ENCODE data around the gene FXYD4. TPM values are rescaled to one million over a fixed set of nuclear protein-coding genes. Genes with fewer than 3 reads are reported as not detected.

Gene FXYD4
- total and polyA plus RNA-seq, 2 experiments from 2014 or later = not detected

GRCh38 chr10:43393606-43394360, 22.3 kb downstream of the FXYD4 start:
- peak overlapping the region; percentile 99; the same call in 1 of the 2 replicates for H3K4me3 ChIP-seq
- DNase-seq (ENCODE audit: low spot score) (no peak), ATAC-seq (no peak)
- Mint-ChIP-seq H3K27ac (no peak overlapping the region), H3K27me3 (ENCODE audit: insufficient read depth, low read depth, poor library complexity) (peaks cover 18% of the 10 kb centered on the region), H3K36me3 (ENCODE audit: low read depth) (peaks cover 86% of the 10 kb centered on the region), H3K9me3 (no peaks in the 10 kb centered on the region; the same call in 2 of the 3 replicates), H3K4me3 (peak overlapping the region; percentile 22; the same call in 2 of the 3 replicates), H3K4me1 (peaks cover 44% of the 10 kb centered on the region)
- H2AFZ ChIP-seq = no peak overlapping the region
- peaks cover 93% of the 10 kb centered on the region for H3K79me2 ChIP-seq (replicated peaks; ENCODE audit: insufficient read depth)
- peaks cover 64% of the 10 kb centered on the region for H4K20me1 ChIP-seq (replicated peaks; ENCODE audit: insufficient read depth)
- peak overlapping the region; percentile 97; the same call in 1 of the 2 replicates for H3K4me2 ChIP-seq
- H3K4me1 ChIP-seq (ENCODE audit: insufficient read depth) = peaks cover 30% of the 10 kb centered on the region
- peaks cover 61% of the 10 kb centered on the region for H3K36me3 ChIP-seq (ENCODE audit: insufficient read depth)
- TF ChIP-seq REST (IDR thresholded peaks at IDR 0.05; ENCODE audit: unreplicated experiment) (no peak), POLR2AphosphoS5 (IDR thresholded peaks at IDR 0.05; ENCODE audit: low read depth) (0 out of 2 replicates have a peak, but pooled peaks have one; percentile 12)
- H3K27me3 ChIP-seq (ENCODE audit: insufficient read depth) = no peaks in the 10 kb centered on the region
- H3F3A ChIP-seq (replicated peaks; ENCODE audit: low read depth) = peaks cover 46% of the 10 kb centered on the region
- H3K27ac ChIP-seq (ENCODE audit: low read depth) = peak overlapping the region; percentile 23
- no peaks in the 10 kb centered on the region for H3K9me2 ChIP-seq (ENCODE audit: insufficient read depth)

DNA sequence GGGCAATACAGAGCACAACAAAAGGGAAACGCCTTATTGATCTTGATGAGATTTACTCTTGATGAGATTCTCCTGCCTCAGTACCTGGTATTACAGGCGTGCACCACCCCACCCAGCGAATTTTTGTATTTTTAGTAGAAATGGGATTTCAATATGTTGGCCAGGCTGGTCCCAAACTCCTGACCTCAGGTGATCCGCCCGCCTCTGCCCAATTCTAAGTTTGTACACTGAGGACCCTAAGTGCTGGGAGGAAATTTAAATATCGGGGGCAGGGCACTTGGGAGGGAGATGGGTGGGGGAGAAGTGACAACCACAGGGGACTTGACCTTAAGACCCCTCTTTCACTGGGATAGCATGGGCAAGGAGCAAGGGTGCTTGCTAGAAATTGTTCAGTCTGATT, 23.4 kb downstream of the FXYD4 start:
- H3K27ac Mint-ChIP-seq = peak overlapping the region; percentile 66; the same call in 1 of the 2 replicates
- peak overlapping the region; percentile 97 for H3K4me2 ChIP-seq
- H3K27me3 ChIP-seq (ENCODE audit: insufficient read depth) = no peaks in the 10 kb centered on the region
- no peak for ATAC-seq
- no peak overlapping the region for H2AFZ ChIP-seq
- H3K4me3 Mint-ChIP-seq = peak overlapping the region; percentile 93
- H3K9me3 Mint-ChIP-seq = no peaks in the 10 kb centered on the region; the same call in 2 of the 3 replicates
- TF ChIP-seq EZH2phosphoT487 (IDR thresholded peaks at IDR 0.05; ENCODE audit: unreplicated experiment) (no peak), REST (IDR thresholded peaks at IDR 0.05; ENCODE audit: unreplicated experiment) (no peak), JUNB (IDR thresholded peaks at IDR 0.05; ENCODE audit: unreplicated experiment) (no peak), STAT1 (IDR thresholded peaks at IDR 0.05; ENCODE audit: unreplicated experiment) (no peak)
- H3K27ac ChIP-seq (ENCODE audit: low read depth) = peak overlapping the region; percentile 23
- peak overlapping the region; percentile 99 for H3K4me3 ChIP-seq
- H4K20me1 ChIP-seq (replicated peaks; ENCODE audit: insufficient read depth) = peaks cover 63% of the 10 kb centered on the region
- H3K4me1 Mint-ChIP-seq = peaks cover 50% of the 10 kb centered on the region
- peaks cover 93% of the 10 kb centered on the region for H3K79me2 ChIP-seq (replicated peaks; ENCODE audit: insufficient read depth)
- H3K9me2 ChIP-seq (ENCODE audit: insufficient read depth) = no peaks in the 10 kb centered on the region
- peaks cover 50% of the 10 kb centered on the region for H3K36me3 ChIP-seq (ENCODE audit: insufficient read depth)
- H3K36me3 Mint-ChIP-seq (ENCODE audit: low read depth) = peaks cover 82% of the 10 kb centered on the region
- peaks cover 31% of the 10 kb centered on the region for H3K4me1 ChIP-seq (ENCODE audit: insufficient read depth)
- peaks cover 38% of the 10 kb centered on the region; the same call in 1 of the 2 replicates for H3F3A ChIP-seq (replicated peaks; ENCODE audit: low read depth)
- peaks cover 20% of the 10 kb centered on the region for H3K27me3 Mint-ChIP-seq (ENCODE audit: insufficient read depth, low read depth, poor library complexity)
- DNase-seq (ENCODE audit: low spot score) = no peak
